BLaER1 treated with 17β-estradiol and CSF1 and Interleukin-3, amounts not matched to agents 10 nM and 100 nM (cell line): Measurements from ENCODE around the gene TMEM225B.
"Not testable (repeated sequence)": the region's sequence is repeated elsewhere in the genome, so short reads cannot be mapped to it uniquely, and the experiment has no call there.

Source experiments
- H3K27ac ChIP-seq, 11 experiments: shearing (Covaris generic); formaldehyde crosslinking; 2 replicates each; pipeline ENCODE4 v1.8.1; 2022
- H3K27me3 ChIP-seq, 11 experiments: shearing (Covaris generic); formaldehyde crosslinking; 2 replicates each; pipeline ENCODE4 v1.8.1; 2022
- H3K36me3 ChIP-seq, 11 experiments: shearing (Covaris generic); formaldehyde crosslinking; 2 replicates each; pipeline ENCODE4 v1.8.1; 2022
- H3K4me1 ChIP-seq, 10 experiments: shearing (Covaris generic); formaldehyde crosslinking; 2 replicates each; pipeline ENCODE4 v1.8.1; 2022
- H3K4me2 ChIP-seq, 11 experiments: shearing (Covaris generic); formaldehyde crosslinking; 2 replicates each; pipeline ENCODE4 v1.8.1; 2022
- H3K4me3 ChIP-seq, 10 experiments: shearing (Covaris generic); formaldehyde crosslinking; 2 replicates each; pipeline ENCODE4 v1.8.1; 2022
- H3K9ac ChIP-seq, 11 experiments: shearing (Covaris generic); formaldehyde crosslinking; 2 replicates each; pipeline ENCODE4 v1.8.1; 2022
- H3K9me3 ChIP-seq, 11 experiments: shearing (Covaris generic); formaldehyde crosslinking; replicated peaks in 1 of 11; 2 replicates each; pipeline ENCODE4 v1.8.1; 2022
- H4K20me1 ChIP-seq, 11 experiments: shearing (Covaris generic); formaldehyde crosslinking; 2 replicates each; pipeline ENCODE4 v1.8.1; 2022
- Cebpa-rat ChIP-seq, 11 experiments: shearing (Covaris generic); IDR thresholded peaks; 2 replicates each; pipeline ENCODE4 v1.8.1; 2022

Gene TMEM225B

GRCh38 chr7:99653754-99654153 is 55.7 kb downstream of the TMEM225B start:
- Histone ChIP-seq H3K27ac (no peak overlapping the region), H3K27me3 (no peaks in the 10 kb centered on the region), H3K4me2 (no peak overlapping the region), H4K20me1 (no peaks in the 10 kb centered on the region), H3K36me3 (no peaks in the 10 kb centered on the region; a peak in 1 of 22 replicates), H3K4me3 (no peak overlapping the region), H3K9me3 (peaks cover 0 to 5% (median 0%) of the 10 kb centered on the region in 11 experiments; a peak in 3 of 22 replicates), H3K9ac (no peak overlapping the region), H3K4me1 (peaks cover 0 to 8% (median 0%) of the 10 kb centered on the region in 10 experiments; a peak in 2 of 20 replicates)
- TF ChIP-seq Cebpa-rat (IDR thresholded peaks at IDR 0.05), result no peak

- not testable (repeated sequence) for H3K36me3 ChIP-seq, H3K9ac ChIP-seq, H3K4me3 ChIP-seq, H3K27ac ChIP-seq, H3K9me3 ChIP-seq, H4K20me1 ChIP-seq, H3K4me1 ChIP-seq, H3K4me2 ChIP-seq, H3K27me3 ChIP-seq
These were observed 56.6 kb downstream of the TMEM225B start for GRCh38 chr7:99654626-99655025.

GRCh38 chr7:99657879-99658278 is 59.8 kb downstream of the TMEM225B start:
- H3K4me2 ChIP-seq, H3K9ac ChIP-seq, H4K20me1 ChIP-seq, H3K27ac ChIP-seq, H3K4me3 ChIP-seq, H3K4me1 ChIP-seq, H3K27me3 ChIP-seq: not testable (repeated sequence)
- peaks cover 0 to 20% (median 5%) of the 10 kb centered on the region in 11 experiments; a peak in 5 of 22 replicates for H3K36me3 ChIP-seq
- peaks cover 0 to 15% (median 5%) of the 10 kb centered on the region in 11 experiments; a peak in 10 of 22 replicates for H3K9me3 ChIP-seq
